GM12875 (cell line): ENCODE measurements around the gene PIP5K1A.

Experiments used
- H3K4me3 ChIP-seq: one replicate; pipeline ENCODE4 v1.5.1; 2011; ENCODE audit warnings: low read depth, low read length, control low read depth
- CTCF ChIP-seq: IDR thresholded peaks from 2 replicates; pipeline ENCODE4 v1.5.1; 2011; ENCODE audit warnings: low read depth, mild to moderate bottlenecking, control low read depth, inconsistent platforms, low read length, moderate library complexity, borderline replicate concordance; ENCODE audit not compliant: insufficient read depth

PIP5K1A gene

GRCh38 chr1:151164732-151165280 lies 33.5 kb upstream of the PIP5K1A start:
- no peak for TF ChIP-seq CTCF
- peak overlapping the region; percentile 51 for H3K4me3 ChIP-seq

- H3K4me3 ChIP-seq: peak overlapping the region; percentile 51
- no peak for TF ChIP-seq CTCF
Observed at GRCh38 chr1:151165281-151165737, 33.0 kb upstream of the PIP5K1A start.

GRCh38 chr1:151165738-151166504 lies 32.4 kb upstream of the PIP5K1A start, which contains the start of the genes LYSMD1 and SCNM1:
Gene LYSMD1 (minus strand): TSS chr1:151165902. CDS start chr1:151165258, 644 bp downstream.
Gene SCNM1 (plus strand): TSS chr1:151166144. CDS start chr1:151166153, 9 bp downstream.
- peak within 1 kb of the TSS; percentile 84 for H3K4me3 ChIP-seq
- TF ChIP-seq CTCF: no peak

- peak overlapping the region; percentile 84 for H3K4me3 ChIP-seq
- TF ChIP-seq CTCF: no peak
Observed at GRCh38 chr1:151166505-151166956, 31.8 kb upstream of the PIP5K1A start.

GRCh38 chr1:151167116-151167515 lies 31.2 kb upstream of the PIP5K1A start:
- H3K4me3 ChIP-seq: no peak overlapping the region
- no peak for TF ChIP-seq CTCF

- no peak overlapping the region for H3K4me3 ChIP-seq
- TF ChIP-seq CTCF: no peak
Observed at GRCh38 chr1:151171190-151171589, 27.2 kb upstream of the PIP5K1A start.
